ENCODE data around the gene PPP1CB.
"Not testable (repeated sequence)": the region's sequence is repeated elsewhere in the genome, so short reads cannot be mapped to it uniquely, and the experiment has no call there.

The PPP1CB gene

GRCh38 chr2:28780496-28780895 lies 28.9 kb downstream of the PPP1CB start:
- no peak for DNase-seq

DNA sequence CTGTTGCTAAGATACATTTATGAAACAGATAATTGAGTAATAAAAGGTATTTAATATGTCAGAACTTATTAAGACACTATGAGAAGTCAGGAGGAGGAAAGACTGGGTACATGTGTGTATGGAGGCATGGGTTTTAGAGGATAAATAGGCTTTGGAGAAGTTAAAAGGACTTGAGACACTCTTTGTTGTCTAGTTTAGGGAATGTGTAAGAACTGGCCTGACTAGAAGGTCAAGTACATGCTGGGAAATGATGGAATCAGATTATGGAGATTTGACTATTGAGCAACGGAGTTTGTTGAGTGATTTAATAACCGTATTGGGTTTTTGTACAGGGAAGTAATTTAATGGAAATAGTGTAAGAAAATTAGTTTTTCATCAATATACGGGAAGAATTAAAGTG lies 30.8 kb downstream of the PPP1CB start:
- no peak for DNase-seq

DNA sequence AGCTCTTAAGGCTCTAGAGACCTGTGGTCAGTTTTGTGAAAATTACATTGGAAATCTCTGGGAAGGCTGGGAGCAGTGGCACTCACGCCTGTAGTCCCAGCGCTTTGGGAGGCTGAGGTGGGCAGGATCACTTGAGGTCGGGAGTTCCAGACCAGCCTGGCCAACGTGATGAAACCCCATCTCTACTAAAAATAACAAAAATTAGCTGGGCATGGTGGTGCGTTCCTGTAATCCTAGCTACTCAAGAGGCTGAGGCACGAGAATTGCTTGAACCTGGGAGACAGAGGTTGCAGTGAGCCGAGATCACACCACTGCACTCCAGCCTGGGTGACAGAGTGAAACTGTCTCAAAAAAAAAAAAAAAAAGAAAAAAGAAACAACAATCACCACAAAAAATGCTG lies 32.9 kb downstream of the PPP1CB start:
- not testable (repeated sequence) for DNase-seq

DNA sequence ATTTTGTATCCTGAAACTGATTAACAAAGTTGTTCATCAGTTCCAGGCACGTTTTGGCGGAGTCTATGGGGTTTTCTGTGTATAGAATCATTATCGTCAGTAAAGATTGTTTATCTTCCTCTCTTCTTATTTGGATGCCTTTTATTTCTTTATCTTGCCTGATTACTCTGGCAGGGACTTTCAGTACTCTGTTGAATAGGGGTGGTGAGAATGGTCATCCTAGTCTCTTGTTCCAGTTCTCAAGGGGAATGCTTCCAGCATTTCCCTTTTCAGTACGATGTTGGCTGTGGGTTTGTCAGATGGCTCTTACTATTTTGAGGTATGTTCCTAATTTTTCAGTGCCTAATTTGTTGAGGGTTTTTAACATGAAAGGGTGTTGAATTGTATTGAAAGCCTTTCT lies 45.0 kb downstream of the PPP1CB start:
- DNase-seq = no peak

- no peak for DNase-seq
Measured at GRCh38 chr2:28801726-28802125, 50.1 kb downstream of the PPP1CB start.

GRCh38 chr2:28802975-28803429 lies 51.4 kb downstream of the PPP1CB start:
- no peak for DNase-seq

DNA sequence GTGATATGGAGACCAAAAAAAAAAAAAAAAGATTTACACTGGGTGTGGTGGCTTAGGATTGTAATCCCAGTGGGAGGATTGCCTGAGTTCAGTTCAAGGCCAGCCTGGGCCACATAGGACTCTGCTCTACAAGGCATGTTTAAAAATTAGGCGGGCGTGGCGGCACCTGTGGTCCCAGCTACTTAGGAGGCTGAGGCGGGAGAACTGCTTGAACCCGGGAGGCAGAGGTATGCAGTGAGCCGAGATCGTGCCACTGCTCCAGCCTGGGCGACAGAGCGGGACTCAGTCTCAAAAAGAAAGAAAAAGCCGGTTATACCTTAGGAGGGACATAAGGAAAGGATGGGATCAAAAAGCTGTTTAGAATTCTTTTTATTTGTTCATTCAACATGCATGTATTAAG lies 58.3 kb downstream of the PPP1CB start:
- no peak for DNase-seq

DNA sequence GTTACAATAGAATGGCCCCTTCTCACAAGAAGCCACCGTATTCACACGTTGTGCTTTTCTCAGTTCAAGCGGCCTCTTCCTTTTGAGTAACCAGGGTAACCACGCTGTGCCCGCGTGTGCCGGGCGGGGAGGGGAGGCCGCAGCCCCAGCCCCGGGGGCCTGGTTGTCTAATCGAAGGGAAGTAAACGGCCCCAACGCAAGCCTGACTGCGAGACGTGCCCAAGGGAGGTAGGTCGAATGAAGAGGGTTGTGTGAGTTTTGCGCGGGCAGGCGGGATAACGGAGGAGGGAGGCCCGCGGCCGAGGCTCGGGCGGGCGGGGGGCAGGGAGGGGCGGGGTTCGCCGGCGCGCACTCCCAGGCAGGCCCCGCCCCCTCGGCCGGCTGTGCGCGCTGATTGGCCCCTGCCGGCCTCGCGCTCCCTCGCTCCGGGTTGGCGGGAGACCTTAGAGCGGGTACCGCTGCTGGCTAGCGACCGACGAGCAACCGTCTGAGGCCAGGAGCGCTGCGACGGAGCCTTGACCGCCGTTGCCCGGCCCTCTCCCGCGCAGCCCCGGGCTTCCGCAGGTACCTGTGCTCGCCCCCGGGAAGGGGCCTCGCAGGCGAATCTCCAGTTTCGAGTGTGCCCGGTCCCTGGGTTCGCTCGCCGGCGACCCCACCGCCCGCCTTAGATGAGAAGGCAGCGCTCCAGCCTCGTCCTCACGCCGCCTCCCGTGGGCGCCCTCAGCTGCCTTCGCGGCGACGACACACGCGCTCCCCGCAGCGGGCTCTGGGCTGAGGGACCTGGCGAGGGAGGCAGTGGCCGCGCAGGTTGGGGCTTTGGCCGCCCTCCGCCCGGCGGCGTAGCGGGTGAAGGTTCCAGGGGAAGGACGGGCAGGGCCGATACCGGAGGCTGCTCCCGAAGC lies 59.0 kb downstream of the PPP1CB start, which contains the start of gene SPDYA:
Gene SPDYA, plus strand, starts transcription at position 451 of the 902 bp plus-strand sequence. CDS start 5,181 bp downstream, outside the sequence.
- peak; percentile 45 for DNase-seq

DNA sequence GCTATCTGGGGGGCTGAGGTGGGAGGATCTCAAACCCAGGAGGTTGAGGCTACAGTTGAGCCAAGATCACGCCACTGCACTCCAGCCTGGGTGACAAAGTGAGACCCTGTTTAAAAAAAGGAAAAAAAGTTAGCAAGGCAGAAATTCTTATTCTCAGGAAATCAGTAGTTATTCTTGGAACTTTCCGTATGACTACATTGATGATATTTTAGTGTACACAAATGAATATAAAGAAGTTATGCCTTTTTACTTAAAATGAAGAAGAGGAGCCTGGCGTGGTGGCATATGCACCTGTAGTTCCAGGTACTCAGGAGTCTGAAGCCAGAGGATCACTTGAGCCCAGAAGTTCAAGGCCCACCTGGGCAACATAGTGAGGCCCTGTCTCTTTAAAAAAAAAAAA lies 66.4 kb downstream of the PPP1CB start:
- DNase-seq = no peak

GRCh38 chr2:28821295-28821958 lies 69.8 kb downstream of the PPP1CB start:
- DNase-seq = peak; percentile 23

DNA sequence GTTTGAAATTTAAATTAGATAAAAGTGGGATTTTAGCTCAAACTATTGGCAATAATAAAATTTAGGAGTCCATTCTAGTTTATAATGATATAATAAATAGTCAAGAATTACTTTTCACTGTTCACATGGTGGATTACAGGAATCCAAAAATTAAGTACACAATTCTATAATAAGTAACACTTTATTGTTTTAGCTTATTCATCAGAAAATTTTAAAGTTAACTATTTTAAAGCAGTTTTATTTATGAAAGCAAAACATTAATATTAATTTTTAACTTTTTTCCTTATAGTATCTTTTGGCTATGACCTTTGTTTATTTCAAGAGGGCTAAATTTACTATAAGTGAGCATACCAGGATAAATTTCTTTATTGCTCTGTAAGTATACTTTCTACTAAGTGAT lies 70.4 kb downstream of the PPP1CB start:
- no peak for DNase-seq

DNA sequence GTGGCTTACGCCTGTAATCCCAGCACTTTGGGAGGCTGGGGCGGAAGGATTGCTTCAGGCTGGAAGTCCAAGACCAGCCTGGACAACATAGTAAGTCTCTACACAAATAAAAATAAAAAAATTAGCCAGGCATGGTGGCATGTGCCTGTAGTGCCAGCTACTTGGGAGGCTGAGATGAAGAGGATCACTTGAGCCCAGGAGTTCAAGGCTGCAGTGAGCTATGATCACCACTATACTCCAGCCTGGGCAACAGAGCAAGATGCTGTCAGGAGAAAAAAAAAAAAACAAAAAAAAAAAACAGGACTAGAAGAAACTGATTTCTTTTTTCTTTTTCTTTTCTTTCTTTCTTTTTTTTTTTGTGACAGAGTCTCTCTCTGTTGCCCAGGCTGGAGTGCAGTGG lies 72.6 kb downstream of the PPP1CB start:
- DNase-seq = no peak

- DNase-seq = no peak
Measured at GRCh38 chr2:28824870-28825269, 73.2 kb downstream of the PPP1CB start.

DNA sequence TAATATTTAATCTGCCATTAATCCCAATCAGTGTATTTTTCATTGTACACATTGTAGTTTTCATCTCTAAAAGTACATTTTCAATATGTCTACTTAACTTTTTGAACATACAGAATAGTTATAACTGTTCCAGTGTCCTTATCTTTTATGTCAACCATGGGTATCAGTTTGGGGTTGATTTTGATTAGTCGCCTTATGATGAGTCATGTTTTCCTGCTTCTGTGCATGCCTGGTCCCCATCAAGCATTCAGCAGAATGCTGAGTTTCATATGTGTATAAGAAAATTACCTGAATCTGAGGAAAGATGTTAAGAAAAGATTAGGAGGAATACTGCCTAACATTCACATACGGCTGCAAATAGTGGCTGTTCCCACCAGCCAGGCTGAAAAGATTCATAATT lies 76.8 kb downstream of the PPP1CB start:
- DNase-seq = no peak

DNA sequence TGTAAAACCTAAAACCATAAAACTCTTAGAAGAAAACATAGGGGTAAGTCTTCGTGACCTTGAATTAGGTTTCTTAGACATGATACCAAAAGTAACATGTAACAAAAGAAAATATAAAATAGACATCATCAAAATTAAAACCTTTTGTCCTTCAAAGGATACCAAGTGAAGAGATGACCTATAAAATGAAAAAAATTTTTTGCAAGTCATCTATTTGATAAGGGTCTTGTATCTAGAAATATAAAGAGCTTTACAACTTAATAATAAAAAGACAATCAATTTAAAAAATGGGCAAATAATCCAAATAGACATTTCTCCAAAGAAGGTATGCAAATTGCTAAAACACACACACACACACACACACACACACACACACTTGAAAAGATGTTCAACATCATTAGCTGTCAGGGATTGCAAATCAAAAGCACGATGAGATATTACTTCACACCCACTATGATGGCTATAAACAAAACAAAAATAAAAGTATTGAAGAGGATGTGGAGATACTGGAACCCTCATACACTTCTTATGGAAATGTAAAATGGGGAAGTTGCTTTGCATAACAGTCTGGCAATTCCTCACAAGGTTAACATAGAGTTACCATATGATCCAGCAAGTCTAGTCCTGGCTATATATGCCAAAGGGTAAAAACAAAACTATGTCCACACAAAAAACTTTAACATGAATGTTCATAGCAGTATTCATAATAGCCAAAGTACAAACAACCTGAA lies 82.3 kb downstream of the PPP1CB start:
- DNase-seq = no peak

- no peak for DNase-seq
Measured at GRCh38 chr2:28835781-28836180, 84.2 kb downstream of the PPP1CB start.

- no peak for DNase-seq
Measured at GRCh38 chr2:28838971-28839370, 87.3 kb downstream of the PPP1CB start.

DNA sequence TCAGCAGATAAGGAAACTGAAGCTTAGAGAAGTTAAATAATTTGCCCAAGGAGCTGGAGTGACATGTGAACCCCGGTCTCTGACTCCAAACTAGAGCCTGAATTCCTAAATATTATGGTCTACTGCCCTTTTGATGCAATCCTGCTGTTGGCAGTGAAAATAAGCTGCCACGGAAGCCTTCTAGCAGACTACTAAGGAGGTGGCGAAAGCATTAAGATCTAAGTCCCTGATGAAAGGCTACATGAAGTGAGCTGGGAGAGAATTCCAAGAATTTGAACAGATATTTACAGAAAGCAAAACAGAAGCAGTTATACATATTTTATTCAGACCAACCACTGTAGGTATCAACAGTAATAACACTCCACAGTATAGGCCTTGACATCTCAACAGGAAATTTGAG lies 90.4 kb downstream of the PPP1CB start:
- DNase-seq = no peak
